Fibroblast of lung (primary cell): Measurements from ENCODE around the gene RASGEF1C. TPM values are rescaled to one million over a fixed set of nuclear protein-coding genes. Genes with fewer than 3 reads are reported as not detected.
A peak's percentile ranks its signal among the peaks of the same experiment; 100 is the strongest.

Source experiments
- DNase-seq, 2 donors: peaks; one replicate each; pipeline versions ENCODE4 v3.0.0 to v3.0.0-alpha.2; 2010; ENCODE audit warnings: low read depth in 2 of 2
- H2AFZ ChIP-seq: 2 replicates; pipeline ENCODE4 v1.5.1; 2012; ENCODE audit warnings: low read length, control low read depth, inconsistent platforms
- H3K27ac ChIP-seq: 2 replicates; pipeline ENCODE4 v1.5.1; 2011; ENCODE audit warnings: low read length, control low read depth; ENCODE audit not compliant: insufficient read depth
- H3K27me3 ChIP-seq: 2 replicates; pipeline ENCODE4 v1.5.1; 2011; ENCODE audit warnings: mild to moderate bottlenecking, low read length; ENCODE audit not compliant: control insufficient read depth, insufficient read depth
- H3K36me3 ChIP-seq: 2 replicates; pipeline ENCODE4 v1.5.1; 2011; ENCODE audit warnings: low read length; ENCODE audit not compliant: control insufficient read depth, insufficient read depth
- H3K4me1 ChIP-seq: 2 replicates; pipeline ENCODE4 v1.5.1; 2011; ENCODE audit warnings: low read length; ENCODE audit not compliant: control insufficient read depth, insufficient read depth; ENCODE audit errors: extremely low read depth
- H3K4me2 ChIP-seq: 2 replicates; pipeline ENCODE4 v1.5.1; 2011; ENCODE audit warnings: low read length, control low read depth; ENCODE audit not compliant: insufficient read depth; ENCODE audit errors: extremely low read depth
- H3K4me3 ChIP-seq, 4 experiments: fragments of 200-600 bp in 1 of 4; sonication (generic) in 1 of 4; replicated peaks in 1 of 4; 2 replicates each; pipeline ENCODE4 v1.5.1; 2011 to 2016; ENCODE audit warnings: low read length in 4 of 4, low read depth in 3 of 4, mild to moderate bottlenecking in 3 of 4, control low read depth in 2 of 4, inconsistent platforms in 1 of 4, mixed read lengths in 1 of 4; ENCODE audit not compliant: insufficient read depth in 1 of 4; ENCODE audit errors: control extremely low read depth in 1 of 4
- H3K79me2 ChIP-seq: 2 replicates; pipeline ENCODE4 v1.5.1; 2012; ENCODE audit warnings: mild to moderate bottlenecking, low read length, inconsistent platforms; ENCODE audit not compliant: control insufficient read depth, insufficient read depth
- H3K9ac ChIP-seq: 2 replicates; pipeline ENCODE4 v1.5.1; 2011; ENCODE audit warnings: mild to moderate bottlenecking, low read length, control low read depth; ENCODE audit not compliant: insufficient read depth
- H3K9me3 ChIP-seq: 2 replicates; pipeline ENCODE4 v1.5.1; 2012; ENCODE audit warnings: low read depth, low read length; ENCODE audit not compliant: control insufficient read depth, insufficient read depth
- H4K20me1 ChIP-seq: 2 replicates; pipeline ENCODE4 v1.5.1; 2011; ENCODE audit warnings: low read length; ENCODE audit not compliant: control insufficient read depth, insufficient read depth; ENCODE audit errors: extremely low read depth
- EZH2 ChIP-seq: IDR thresholded peaks from 2 replicates; pipeline ENCODE4 v1.5.1; 2012; ENCODE audit warnings: low read length, control low read depth, mild to moderate bottlenecking; ENCODE audit errors: missing control alignments
- polyA plus RNA-seq, 2 donors: library from polyadenylated mRNA; depleted of rRNA in 1 of 2; stranded (reverse) in 1 of 2; unstranded in 1 of 2; fragments of >200 nt; gene quantifications; 2 replicates each; pipeline ENCODE4 v1.2.1, GENCODE V29; 2011 to 2012; ENCODE audit warnings: missing spikeins in 1 of 2
- total RNA-seq: library from RNA; depleted of rRNA; stranded (reverse); fragments of >200 nt; gene quantifications from 2 replicates; pipeline ENCODE4 v1.2.1, GENCODE V29; 2014
- TF ChIP-seq, protein P1 (sequence below), 2 donors: IDR thresholded peaks in 1 of 2; conservative IDR thresholded peaks in 1 of 2; 1 replicate in 1 of 2; 2 replicates in 1 of 2; pipeline ENCODE4 v1.5.1; 2011 to 2012; ENCODE audit warnings: low read length in 2 of 2, control low read depth in 1 of 2, inconsistent platforms in 1 of 2, low read depth in 1 of 2, mild to moderate bottlenecking in 1 of 2

The RASGEF1C gene
- total and polyA plus RNA-seq, 2 donors (not counting 1 experiment from before 2014, with no cell fraction given) = under 0.01 TPM; not detected in 1

DNA sequence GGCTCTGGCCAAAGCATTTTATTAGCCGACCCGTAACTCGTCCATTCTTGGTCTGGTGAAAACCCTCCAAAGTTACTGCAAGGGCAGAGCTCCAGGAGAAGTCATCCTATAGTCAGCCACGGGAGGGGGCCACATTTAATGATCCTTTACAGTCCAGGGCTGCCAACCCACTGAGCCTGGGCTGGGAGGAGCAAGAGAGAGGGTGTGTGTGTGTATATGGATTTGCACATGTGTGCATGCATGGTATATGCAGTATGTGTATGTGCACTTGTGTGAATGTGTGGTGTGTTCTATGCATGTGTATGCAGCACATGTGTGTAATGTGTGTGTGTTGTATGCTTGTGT lies 4.2 kb upstream of the RASGEF1C start:
- no peaks in the 10 kb centered on the region for H3K79me2 ChIP-seq
- H3K4me2 ChIP-seq = no peak overlapping the region
- H3K4me1 ChIP-seq = no peaks in the 10 kb centered on the region
- TF ChIP-seq, protein P1, sequence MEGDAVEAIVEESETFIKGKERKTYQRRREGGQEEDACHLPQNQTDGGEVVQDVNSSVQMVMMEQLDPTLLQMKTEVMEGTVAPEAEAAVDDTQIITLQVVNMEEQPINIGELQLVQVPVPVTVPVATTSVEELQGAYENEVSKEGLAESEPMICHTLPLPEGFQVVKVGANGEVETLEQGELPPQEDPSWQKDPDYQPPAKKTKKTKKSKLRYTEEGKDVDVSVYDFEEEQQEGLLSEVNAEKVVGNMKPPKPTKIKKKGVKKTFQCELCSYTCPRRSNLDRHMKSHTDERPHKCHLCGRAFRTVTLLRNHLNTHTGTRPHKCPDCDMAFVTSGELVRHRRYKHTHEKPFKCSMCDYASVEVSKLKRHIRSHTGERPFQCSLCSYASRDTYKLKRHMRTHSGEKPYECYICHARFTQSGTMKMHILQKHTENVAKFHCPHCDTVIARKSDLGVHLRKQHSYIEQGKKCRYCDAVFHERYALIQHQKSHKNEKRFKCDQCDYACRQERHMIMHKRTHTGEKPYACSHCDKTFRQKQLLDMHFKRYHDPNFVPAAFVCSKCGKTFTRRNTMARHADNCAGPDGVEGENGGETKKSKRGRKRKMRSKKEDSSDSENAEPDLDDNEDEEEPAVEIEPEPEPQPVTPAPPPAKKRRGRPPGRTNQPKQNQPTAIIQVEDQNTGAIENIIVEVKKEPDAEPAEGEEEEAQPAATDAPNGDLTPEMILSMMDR (conservative IDR thresholded peaks at IDR 0.05 in 1 of 2, IDR thresholded peaks at IDR 0.05 in 1 of 2; ENCODE audit: low read depth in 1 of 2, low read length in 2 of 2) = no peak
- no peak for TF ChIP-seq EZH2
- no peak overlapping the region for H3K9ac ChIP-seq
- H2AFZ ChIP-seq = no peak overlapping the region
- peaks cover 3% of the 10 kb centered on the region for H3K27me3 ChIP-seq
- no peaks in the 10 kb centered on the region for H4K20me1 ChIP-seq
- no peak for DNase-seq
- no peaks in the 10 kb centered on the region for H3K36me3 ChIP-seq
- no peak overlapping the region for H3K4me3 ChIP-seq
- H3K9me3 ChIP-seq = peaks cover 3% of the 10 kb centered on the region
- H3K27ac ChIP-seq = no peak overlapping the region

DNA sequence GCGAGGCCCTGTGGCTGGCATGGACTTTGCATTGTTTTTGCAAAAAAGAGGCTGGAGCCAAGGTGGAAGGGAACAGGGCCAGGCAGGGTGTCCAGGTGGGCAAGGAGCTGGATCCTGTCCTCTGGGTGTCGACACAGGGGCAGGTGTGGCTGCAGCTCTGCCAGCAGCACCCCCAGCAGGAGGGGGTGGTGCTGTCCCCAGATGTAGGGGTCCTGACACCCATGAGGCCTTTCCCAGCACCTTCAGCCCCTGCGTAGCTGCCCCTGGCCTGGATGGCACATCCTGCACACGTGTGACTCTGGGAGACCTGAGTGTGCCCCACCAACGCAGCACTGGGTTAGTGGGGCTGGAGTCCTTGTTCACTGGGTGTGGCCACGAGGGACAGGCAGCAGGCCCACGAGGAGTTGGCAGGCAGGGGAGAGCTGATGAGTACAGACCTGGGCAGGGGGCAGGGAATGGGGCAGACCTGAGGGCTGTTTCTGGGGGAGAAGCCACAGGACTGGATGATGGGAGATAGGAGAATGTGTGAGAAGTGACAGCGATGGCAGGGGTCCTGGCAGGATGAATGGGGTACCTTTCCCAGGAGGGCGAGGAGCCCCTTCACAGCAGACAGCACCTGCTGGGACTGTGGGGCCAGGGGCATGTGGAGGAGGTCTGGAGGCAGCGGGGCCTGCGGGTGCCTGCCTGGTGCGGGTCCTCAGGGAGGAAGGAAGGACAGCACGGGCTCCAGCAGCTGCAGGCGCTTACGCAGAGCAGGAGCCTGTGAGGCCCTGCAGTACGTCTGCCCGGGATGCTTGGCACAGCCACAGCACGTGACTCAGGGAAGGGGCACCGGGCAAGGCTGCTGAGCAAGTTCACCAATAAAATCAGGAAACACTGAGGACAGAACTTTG lies 3.6 kb upstream of the RASGEF1C start:
- Histone ChIP-seq H3K4me3 (no peak overlapping the region), H3K9me3 (peaks cover 3% of the 10 kb centered on the region), H3K4me2 (no peak overlapping the region), H3K27me3 (peaks cover 9% of the 10 kb centered on the region), H4K20me1 (no peaks in the 10 kb centered on the region), H3K36me3 (no peaks in the 10 kb centered on the region), H3K9ac (no peak overlapping the region), H3K79me2 (no peaks in the 10 kb centered on the region), H3K4me1 (no peaks in the 10 kb centered on the region), H2AFZ (no peak overlapping the region), H3K27ac (no peak overlapping the region)
- DNase-seq = peak in 1 of 2 donors; percentile 21
- TF ChIP-seq, protein P1 (conservative IDR thresholded peaks at IDR 0.05 in 1 of 2, IDR thresholded peaks at IDR 0.05 in 1 of 2; ENCODE audit: low read depth in 1 of 2, low read length in 2 of 2) = no peak
- no peak for TF ChIP-seq EZH2

DNA sequence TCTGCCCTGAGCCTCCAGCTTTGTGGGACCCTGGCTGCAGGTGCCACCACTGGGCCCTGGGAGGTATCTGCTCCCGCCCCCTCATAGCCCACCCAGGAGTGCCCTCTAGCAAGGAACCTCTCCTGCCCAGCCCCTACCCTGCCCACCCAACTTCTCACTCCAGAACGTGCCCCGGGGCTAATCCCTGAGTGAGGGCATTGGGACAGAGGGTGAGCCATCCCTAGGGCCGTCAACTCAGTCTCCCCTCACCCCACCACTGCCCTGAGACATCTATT lies 2.7 kb upstream of the RASGEF1C start:
- Histone ChIP-seq H3K36me3 (no peaks in the 10 kb centered on the region), H3K79me2 (no peaks in the 10 kb centered on the region), H3K4me2 (no peak overlapping the region), H3K9ac (no peak overlapping the region), H4K20me1 (no peaks in the 10 kb centered on the region), H3K27ac (no peak overlapping the region), H3K27me3 (peaks cover 10% of the 10 kb centered on the region), H3K4me1 (no peaks in the 10 kb centered on the region), H3K9me3 (peaks cover 3% of the 10 kb centered on the region), H2AFZ (no peak overlapping the region), H3K4me3 (no peak overlapping the region)
- DNase-seq = no peak
- TF ChIP-seq, protein P1 (conservative IDR thresholded peaks at IDR 0.05 in 1 of 2, IDR thresholded peaks at IDR 0.05 in 1 of 2; ENCODE audit: low read depth in 1 of 2, low read length in 2 of 2) = no peak
- TF ChIP-seq EZH2 = no peak
